Spleen (tissue), 11 donors: ENCODE results near the gene ABCB9. TPM values are rescaled to one million over a fixed set of nuclear protein-coding genes. Genes with fewer than 3 reads are reported as not detected.

Experiments used
- DNase-seq: peaks from one replicate; pipeline ENCODE4 v3.0.0-alpha.2; 2020
- H3K27ac ChIP-seq, 8 donors: fragments of 200-600 bp; sonication (generic) in 7 of 8; 1 replicate in 4 of 8; 2 replicates in 4 of 8; pipeline versions ENCODE4 v1.5.0 to v1.8.0; 2016 to 2021; ENCODE audit warnings: inconsistent platforms in 4 of 8, mild to moderate bottlenecking in 4 of 8, moderate library complexity in 1 of 8
- H3K27me3 ChIP-seq, 7 donors: fragments of 200-600 bp; sonication (generic) in 6 of 7; replicated peaks in 1 of 7; 1 replicate in 4 of 7; 2 replicates in 3 of 7; pipeline versions ENCODE4 v1.5.0 to v1.8.0; 2016 to 2021; ENCODE audit warnings: inconsistent platforms in 3 of 7, mild to moderate bottlenecking in 1 of 7
- H3K36me3 ChIP-seq, 6 donors: fragments of 200-600 bp; sonication (generic) in 5 of 6; 1 replicate in 4 of 6; 2 replicates in 2 of 6; pipeline versions ENCODE4 v1.5.0 to v1.8.0; 2016 to 2021; ENCODE audit warnings: inconsistent platforms in 2 of 6
- H3K4me1 ChIP-seq, 6 donors: fragments of 200-600 bp; sonication (generic) in 5 of 6; 1 replicate in 3 of 6; 2 replicates in 3 of 6; pipeline versions ENCODE4 v1.5.0 to v1.8.0; 2016 to 2021; ENCODE audit warnings: inconsistent platforms in 3 of 6
- H3K4me3 ChIP-seq, 8 donors: fragments of 200-600 bp; sonication (generic) in 7 of 8; 1 replicate in 4 of 8; 2 replicates in 4 of 8; pipeline versions ENCODE4 v1.5.0 to v1.8.0; 2016 to 2021; ENCODE audit warnings: inconsistent platforms in 4 of 8, mild to moderate bottlenecking in 4 of 8, moderate library complexity in 2 of 8
- H3K9me3 ChIP-seq, 8 donors: fragments of 200-600 bp; sonication (generic) in 7 of 8; 1 replicate in 4 of 8; 2 replicates in 4 of 8; pipeline versions ENCODE4 v1.5.0 to v1.8.0; 2016 to 2021; ENCODE audit warnings: inconsistent platforms in 4 of 8
- POLR2A ChIP-seq, 3 donors: fragments of 450-650 bp; IDR thresholded peaks; one replicate each; pipeline ENCODE4 v1.5.1; 2017; ENCODE audit warnings: antibody characterized with exemption in 3 of 3, mild to moderate bottlenecking in 1 of 3
- POLR2AphosphoS5 ChIP-seq, 3 donors: sonication (generic); formaldehyde crosslinking; IDR thresholded peaks; one replicate each; pipeline ENCODE4 v1.5.1; 2017; ENCODE audit warnings: antibody characterized with exemption in 3 of 3
- WGBS, 5 donors: extraction: QIAGEN DNeasy Blood & Tissue Kit in 3 of 5; methylation state at CpG; one replicate each; pipeline versions ENCODE4 v1.1.5 to v1.1.7; 2013 to 2018; 5-methylcytosine and 5-hydroxymethylcytosine counted together
- intact Hi-C: fragments of 100-400 bp; cut with DNase I; formaldehyde crosslinking; loops from one replicate; pipeline ENCODE4 v1.15.0; 2023; ENCODE audit warnings: low total_unique reads
- polyA plus RNA-seq, 3 donors: library from polyadenylated mRNA; stranded (reverse); fragments of 200-250 nt; gene quantifications; one replicate each; pipeline ENCODE4 v1.2.1, GENCODE V29; 2013
- total RNA-seq, 7 donors: library from RNA; depleted of rRNA in 3 of 7; stranded (reverse); fragments of >200 nt in 3 of 7; fragmentation: NEBNext Ultra II Directional in 4 of 7; extraction: Animal tissue kit (Norgen Biotek cat#: 25700) in 4 of 7; gene quantifications; one replicate each; pipeline versions ENCODE4 v1.1.0 to v1.2.1, GENCODE V29; 2016 to 2021
- TF ChIP-seq, protein P1 (sequence below), 11 experiments: fragments of 200-600 bp in 7 of 11; fragments of 450-650 bp in 4 of 11; sonication (generic) in 4 of 11; IDR thresholded peaks in 8 of 11; conservative IDR thresholded peaks in 3 of 11; 1 replicate in 7 of 11; 2 replicates in 4 of 11; pipeline versions ENCODE4 v1.4.0 to v1.8.0; 2016 to 2021; ENCODE audit warnings: antibody characterized with exemption in 11 of 11, inconsistent platforms in 4 of 11, mild to moderate bottlenecking in 1 of 11
- donor health status: healthy with polysubstance abuse.
- donor health status: DM: no; HTN: no; CAD: no; lungs with moderate emphysema.
- donor health status: DM: no; HTN: no; CAD: no.
- donor health status: Bipolar disorder and iron deficiency.
- donor health status: healthy.
- donor health status: DM: no; HTN: no; CAD: no.
- donor health status: DM: yes; HTN: yes; CAD: no.

Gene ABCB9
- total and polyA plus RNA-seq, 10 donors, result 1.5 to 6.2 (median 4.5) TPM

DNA sequence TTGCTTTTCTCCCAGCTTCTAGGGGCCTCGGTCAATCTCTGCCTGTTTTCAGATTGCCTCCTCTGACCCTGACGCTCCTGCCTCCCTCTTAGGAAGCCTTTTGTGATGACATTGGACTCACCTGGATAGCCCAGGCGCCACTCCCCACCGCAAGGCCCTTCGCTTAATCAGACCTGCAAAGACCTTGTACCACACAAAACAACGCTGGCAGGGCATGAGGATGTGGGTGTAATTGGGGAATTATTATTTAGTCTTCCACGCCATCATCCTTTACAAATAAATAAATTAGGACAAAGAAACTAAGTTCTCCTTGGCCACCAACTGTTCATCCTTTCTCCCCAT, 62.6 kb downstream of the ABCB9 start:
- H3K4me1 ChIP-seq, result peaks cover 9 to 63% (median 45%) of the 10 kb centered on the region in 6 donors
- no peaks in the 10 kb centered on the region for H3K9me3 ChIP-seq
- H3K27me3 ChIP-seq, result no peaks in the 10 kb centered on the region
- DNase-seq, result no peak
- no peaks in the 10 kb centered on the region for H3K36me3 ChIP-seq
- TF ChIP-seq POLR2A (IDR thresholded peaks at IDR 0.05) (no peak), POLR2AphosphoS5 (IDR thresholded peaks at IDR 0.05) (no peak)
- TF ChIP-seq, protein P1, sequence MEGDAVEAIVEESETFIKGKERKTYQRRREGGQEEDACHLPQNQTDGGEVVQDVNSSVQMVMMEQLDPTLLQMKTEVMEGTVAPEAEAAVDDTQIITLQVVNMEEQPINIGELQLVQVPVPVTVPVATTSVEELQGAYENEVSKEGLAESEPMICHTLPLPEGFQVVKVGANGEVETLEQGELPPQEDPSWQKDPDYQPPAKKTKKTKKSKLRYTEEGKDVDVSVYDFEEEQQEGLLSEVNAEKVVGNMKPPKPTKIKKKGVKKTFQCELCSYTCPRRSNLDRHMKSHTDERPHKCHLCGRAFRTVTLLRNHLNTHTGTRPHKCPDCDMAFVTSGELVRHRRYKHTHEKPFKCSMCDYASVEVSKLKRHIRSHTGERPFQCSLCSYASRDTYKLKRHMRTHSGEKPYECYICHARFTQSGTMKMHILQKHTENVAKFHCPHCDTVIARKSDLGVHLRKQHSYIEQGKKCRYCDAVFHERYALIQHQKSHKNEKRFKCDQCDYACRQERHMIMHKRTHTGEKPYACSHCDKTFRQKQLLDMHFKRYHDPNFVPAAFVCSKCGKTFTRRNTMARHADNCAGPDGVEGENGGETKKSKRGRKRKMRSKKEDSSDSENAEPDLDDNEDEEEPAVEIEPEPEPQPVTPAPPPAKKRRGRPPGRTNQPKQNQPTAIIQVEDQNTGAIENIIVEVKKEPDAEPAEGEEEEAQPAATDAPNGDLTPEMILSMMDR (IDR thresholded peaks at IDR 0.05 in 8 of 11, conservative IDR thresholded peaks at IDR 0.05 in 3 of 11), result no peak
- intact Hi-C loops, result no loop called here
- H3K4me3 ChIP-seq, result no peak overlapping the region
- 67 to 76% (median 74%) methylated on average over 7 of the region's 7 CpGs for WGBS, 5 donors
- peak overlapping the region in 6 of 8 donors; percentile 13 to 84 (median 39) for H3K27ac ChIP-seq

DNA sequence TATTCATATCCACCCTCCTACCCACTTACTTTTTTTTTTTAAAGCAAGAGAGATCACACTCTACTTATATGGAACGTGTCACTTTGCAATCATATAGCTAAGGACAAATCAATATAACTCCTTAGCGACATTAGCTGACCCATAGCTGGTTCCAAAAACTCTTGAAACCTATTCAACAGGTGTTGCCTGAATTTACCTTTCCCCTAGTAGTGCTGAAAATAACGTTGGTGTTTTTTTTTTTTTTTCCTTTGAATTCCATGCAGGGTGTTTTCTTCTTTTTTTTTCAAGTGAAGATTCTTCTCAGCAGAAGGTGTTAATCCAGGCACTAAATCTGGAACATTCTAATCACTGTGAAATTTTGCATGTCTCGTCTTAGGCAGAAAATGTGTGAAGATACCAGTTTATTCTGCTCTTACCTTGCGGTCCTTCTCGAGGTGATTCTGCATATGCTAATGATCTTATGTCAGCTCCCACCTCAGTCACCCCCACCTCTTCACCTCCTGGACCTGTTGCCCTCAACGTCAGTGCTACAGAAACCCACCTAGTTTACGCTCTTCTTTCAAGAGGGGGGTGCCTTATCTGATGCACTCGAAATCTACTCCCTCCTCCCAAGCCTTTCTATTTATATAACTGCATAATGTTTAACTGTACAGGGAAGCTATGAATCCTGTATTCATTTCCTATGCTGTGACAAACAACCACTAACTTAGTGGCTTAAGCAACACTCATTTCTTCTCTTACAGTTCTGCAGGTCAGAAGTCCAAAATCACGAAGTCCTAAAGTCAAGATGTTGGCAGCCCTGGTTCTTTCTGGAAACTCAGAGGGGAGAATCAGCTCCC, 63.2 kb downstream of the ABCB9 start:
- no peaks in the 10 kb centered on the region for H3K9me3 ChIP-seq
- no peak for DNase-seq
- no peaks in the 10 kb centered on the region for H3K27me3 ChIP-seq
- TF ChIP-seq, protein P1 (IDR thresholded peaks at IDR 0.05 in 8 of 11, conservative IDR thresholded peaks at IDR 0.05 in 3 of 11), result no peak
- TF ChIP-seq POLR2A (IDR thresholded peaks at IDR 0.05) (no peak), POLR2AphosphoS5 (IDR thresholded peaks at IDR 0.05) (no peak)
- 41 to 52% (median 50%) methylated on average over 10 of the region's 10 CpGs for WGBS, 5 donors
- peak overlapping the region in 6 of 8 donors; percentile 13 to 84 (median 39) for H3K27ac ChIP-seq
- H3K4me1 ChIP-seq, result peaks cover 9 to 69% (median 50%) of the 10 kb centered on the region in 6 donors
- H3K36me3 ChIP-seq, result no peaks in the 10 kb centered on the region
- intact Hi-C loops, result no loop called here
- H3K4me3 ChIP-seq, result no peak overlapping the region

DNA sequence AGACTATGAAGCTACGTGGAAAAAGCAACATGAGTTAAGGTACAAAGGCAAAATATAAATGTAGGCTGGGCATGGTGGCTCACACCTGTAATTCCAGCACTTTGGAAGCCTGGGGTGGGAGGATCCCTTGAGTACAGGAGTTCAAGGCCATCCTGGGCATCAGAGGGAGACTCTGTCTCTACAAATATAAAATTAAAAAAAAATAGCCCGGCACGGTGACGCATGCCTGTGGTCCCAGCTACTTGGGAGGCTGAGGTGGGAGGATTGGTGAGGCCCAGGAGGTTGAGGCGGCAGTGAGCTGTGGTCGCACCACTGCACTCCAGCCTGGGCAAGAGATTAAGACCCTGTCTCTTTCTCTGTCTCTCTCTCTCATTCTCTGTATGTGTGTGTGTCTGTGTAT, 66.4 kb downstream of the ABCB9 start:
- H3K9me3 ChIP-seq, result no peaks in the 10 kb centered on the region
- peaks cover 11 to 91% (median 67%) of the 10 kb centered on the region in 6 donors for H3K4me1 ChIP-seq
- H3K36me3 ChIP-seq, result no peaks in the 10 kb centered on the region
- H3K27ac ChIP-seq, result peak overlapping the region in 7 of 8 donors; percentile 72 to 98 (median 93)
- TF ChIP-seq POLR2AphosphoS5 (IDR thresholded peaks at IDR 0.05) (no peak), POLR2A (IDR thresholded peaks at IDR 0.05) (no peak)
- TF ChIP-seq, protein P1 (IDR thresholded peaks at IDR 0.05 in 8 of 11, conservative IDR thresholded peaks at IDR 0.05 in 3 of 11), result no peak
- H3K4me3 ChIP-seq, result no peak overlapping the region
- WGBS, 5 donors, result 93 to 100% (median 94%) methylated on average over 6 of the region's 6 CpGs
- no peaks in the 10 kb centered on the region for H3K27me3 ChIP-seq
- DNase-seq, result no peak
- intact Hi-C loops, result no loop called here

DNA sequence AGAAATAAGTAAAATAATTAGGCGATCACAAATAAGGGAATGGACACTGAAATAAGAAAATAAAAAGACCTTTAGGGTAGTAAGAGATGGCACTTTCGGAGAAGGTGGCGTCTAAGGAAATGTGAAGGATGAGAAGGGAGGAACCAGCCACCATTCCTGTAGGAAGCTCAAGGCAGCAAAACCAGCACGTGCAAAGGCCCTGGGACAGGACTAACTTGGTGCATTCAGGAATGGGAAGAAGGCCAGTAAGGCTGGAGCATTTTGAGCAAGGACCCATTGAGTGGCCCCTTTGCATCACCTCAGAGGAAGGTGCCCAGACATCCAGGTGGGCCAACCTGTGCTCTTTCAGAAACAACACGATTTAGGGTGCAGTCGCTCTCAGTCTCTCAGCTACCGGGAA, 69.6 kb downstream of the ABCB9 start:
- Histone ChIP-seq H3K27ac (peak overlapping the region; percentile 83 to 98 (median 93)), H3K36me3 (peaks cover 0 to 5% (median 0%) of the 10 kb centered on the region in 6 donors), H3K4me3 (peak overlapping the region in 1 of 8 donors; percentile 55), H3K4me1 (peaks cover 38 to 93% (median 83%) of the 10 kb centered on the region in 6 donors), H3K27me3 (no peaks in the 10 kb centered on the region), H3K9me3 (no peaks in the 10 kb centered on the region)
- no peak for DNase-seq
- TF ChIP-seq POLR2AphosphoS5 (IDR thresholded peaks at IDR 0.05), result no peak
- no peak for TF ChIP-seq POLR2A (IDR thresholded peaks at IDR 0.05)
- TF ChIP-seq, protein P1 (IDR thresholded peaks at IDR 0.05 in 8 of 11, conservative IDR thresholded peaks at IDR 0.05 in 3 of 11), result no peak
- intact Hi-C loops, result no loop called here
- 90 to 96% (median 94%) methylated on average over 7 of the region's 7 CpGs for WGBS, 5 donors
